Glutamatergic neuron (in vitro differentiated cells): ENCODE results near the gene RGMB. TPM values are rescaled to one million over a fixed set of nuclear protein-coding genes. Genes with fewer than 3 reads are reported as not detected.

Experiments
- DNase-seq: peaks from one replicate; pipeline ENCODE4 v3.0.0; 2022
- H3K27ac Mint-ChIP-seq: one replicate; pipeline ENCODE4 v1.8.0; 2020; ENCODE audit warnings: mild to moderate bottlenecking, mixed read lengths, inconsistent platforms; ENCODE audit not compliant: unreplicated experiment
- H3K27me3 Mint-ChIP-seq: one replicate; pipeline ENCODE4 v1.8.0; 2020; ENCODE audit warnings: mild to moderate bottlenecking, moderate library complexity, mixed read lengths, inconsistent platforms; ENCODE audit not compliant: unreplicated experiment
- H3K36me3 Mint-ChIP-seq: one replicate; pipeline ENCODE4 v1.8.0; 2020; ENCODE audit warnings: mild to moderate bottlenecking, mixed read lengths, inconsistent platforms; ENCODE audit not compliant: unreplicated experiment
- H3K4me1 Mint-ChIP-seq: one replicate; pipeline ENCODE4 v1.8.0; 2020; ENCODE audit warnings: mild to moderate bottlenecking, low read depth, mixed read lengths, inconsistent platforms; ENCODE audit not compliant: unreplicated experiment
- H3K4me3 Mint-ChIP-seq: one replicate; pipeline ENCODE4 v1.8.0; 2020; ENCODE audit warnings: mild to moderate bottlenecking, mixed read lengths, inconsistent platforms; ENCODE audit not compliant: unreplicated experiment
- H3K9me3 Mint-ChIP-seq: one replicate; pipeline ENCODE4 v1.8.0; 2020; ENCODE audit warnings: mild to moderate bottlenecking, moderate library complexity, mixed read lengths, inconsistent platforms; ENCODE audit not compliant: unreplicated experiment
- total RNA-seq: library from RNA; stranded (reverse); fragmentation: NEBNext Ultra II Directional; extraction: Animal tissue kit (Norgen Biotek cat#: 25700); gene quantifications from one replicate; pipeline ENCODE4 v1.2.1, GENCODE V29; 2021; ENCODE audit not compliant: unreplicated experiment
- TF ChIP-seq, protein P1 (sequence below): fragments of 200-600 bp; sonication (generic); IDR thresholded peaks from one replicate; pipeline ENCODE4 v1.5.0; 2021; ENCODE audit not compliant: partially characterized antibody, unreplicated experiment

The RGMB gene
- total RNA-seq, 1 donor from 2014 or later = 95.9 TPM

DNA sequence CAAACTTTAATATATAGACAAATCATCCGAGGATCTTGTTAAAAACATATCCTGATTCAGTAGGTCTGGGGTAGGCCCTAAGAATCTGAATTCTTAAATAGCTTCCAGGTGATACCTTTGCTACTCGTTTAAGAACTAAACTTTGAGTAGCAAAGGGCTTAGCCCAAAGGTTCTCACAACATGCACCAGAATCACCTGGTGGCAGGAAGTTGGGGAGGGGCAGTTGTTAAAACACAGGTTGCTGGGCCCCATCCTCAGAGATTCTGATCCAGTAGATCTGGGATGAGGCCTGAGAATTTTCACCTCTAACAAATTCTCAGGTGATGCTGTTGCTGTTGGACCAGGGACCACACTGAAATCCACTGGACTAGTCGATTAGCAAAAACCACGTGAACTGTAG is 20.0 kb upstream of the RGMB start:
- TF ChIP-seq, protein P1, sequence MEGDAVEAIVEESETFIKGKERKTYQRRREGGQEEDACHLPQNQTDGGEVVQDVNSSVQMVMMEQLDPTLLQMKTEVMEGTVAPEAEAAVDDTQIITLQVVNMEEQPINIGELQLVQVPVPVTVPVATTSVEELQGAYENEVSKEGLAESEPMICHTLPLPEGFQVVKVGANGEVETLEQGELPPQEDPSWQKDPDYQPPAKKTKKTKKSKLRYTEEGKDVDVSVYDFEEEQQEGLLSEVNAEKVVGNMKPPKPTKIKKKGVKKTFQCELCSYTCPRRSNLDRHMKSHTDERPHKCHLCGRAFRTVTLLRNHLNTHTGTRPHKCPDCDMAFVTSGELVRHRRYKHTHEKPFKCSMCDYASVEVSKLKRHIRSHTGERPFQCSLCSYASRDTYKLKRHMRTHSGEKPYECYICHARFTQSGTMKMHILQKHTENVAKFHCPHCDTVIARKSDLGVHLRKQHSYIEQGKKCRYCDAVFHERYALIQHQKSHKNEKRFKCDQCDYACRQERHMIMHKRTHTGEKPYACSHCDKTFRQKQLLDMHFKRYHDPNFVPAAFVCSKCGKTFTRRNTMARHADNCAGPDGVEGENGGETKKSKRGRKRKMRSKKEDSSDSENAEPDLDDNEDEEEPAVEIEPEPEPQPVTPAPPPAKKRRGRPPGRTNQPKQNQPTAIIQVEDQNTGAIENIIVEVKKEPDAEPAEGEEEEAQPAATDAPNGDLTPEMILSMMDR = no peak

DNA sequence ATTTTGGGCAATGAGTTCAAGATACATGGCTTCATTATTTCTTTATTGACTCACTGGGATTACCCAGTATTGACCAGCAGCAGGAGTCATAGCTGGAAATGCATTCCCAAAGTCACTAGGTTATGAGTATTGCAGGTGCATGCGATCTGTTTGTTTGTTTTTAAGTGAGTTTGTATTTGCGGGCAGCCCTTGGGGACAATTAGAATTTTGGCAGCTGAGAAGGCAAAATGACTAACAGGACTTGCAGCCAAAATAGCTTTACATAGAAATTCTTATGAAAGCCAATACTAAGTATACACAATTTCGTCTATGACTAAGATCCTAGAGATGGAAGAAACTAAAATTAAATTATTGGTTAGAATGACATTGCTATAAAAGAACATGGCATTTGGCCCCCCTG is 18.1 kb upstream of the RGMB start:
- peaks cover 4% of the 10 kb centered on the region for H3K36me3 Mint-ChIP-seq
- no peak overlapping the region for H3K4me3 Mint-ChIP-seq
- no peaks in the 10 kb centered on the region for H3K9me3 Mint-ChIP-seq
- H3K4me1 Mint-ChIP-seq = no peaks in the 10 kb centered on the region
- H3K27ac Mint-ChIP-seq = no peak overlapping the region
- no peak for DNase-seq
- TF ChIP-seq, protein P1 = no peak
- peaks cover 1% of the 10 kb centered on the region for H3K27me3 Mint-ChIP-seq

More for the DNA sequence above, 20.0 kb upstream of the RGMB start:
- no peak for DNase-seq
- peaks cover 1% of the 10 kb centered on the region for H3K27me3 Mint-ChIP-seq
- H3K4me1 Mint-ChIP-seq = no peaks in the 10 kb centered on the region
- H3K4me3 Mint-ChIP-seq = no peak overlapping the region
- peaks cover 3% of the 10 kb centered on the region for H3K9me3 Mint-ChIP-seq
- H3K36me3 Mint-ChIP-seq = peaks cover 4% of the 10 kb centered on the region
- no peak overlapping the region for H3K27ac Mint-ChIP-seq

DNA sequence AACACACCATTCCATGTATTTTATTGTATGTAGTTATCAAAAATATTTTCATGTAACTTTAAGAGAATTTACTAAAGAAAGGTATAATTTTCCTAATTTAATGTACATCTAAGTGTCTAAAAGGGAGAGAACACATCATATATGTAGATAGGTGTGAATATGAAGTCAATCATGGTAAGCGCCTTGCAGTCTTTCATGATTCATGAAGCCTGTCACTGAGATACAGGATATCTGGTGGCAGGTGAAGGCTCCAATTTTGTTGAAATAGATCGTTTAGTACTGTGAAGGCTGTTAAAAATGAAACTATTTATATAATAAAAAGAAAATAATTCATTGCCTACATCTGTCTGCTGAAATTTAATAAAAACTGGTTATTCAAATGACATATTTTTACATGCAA is 15.5 kb upstream of the RGMB start:
- Mint-ChIP-seq H3K27ac (no peak overlapping the region), H3K4me3 (no peak overlapping the region), H3K9me3 (no peaks in the 10 kb centered on the region), H3K4me1 (no peaks in the 10 kb centered on the region), H3K27me3 (peaks cover 1% of the 10 kb centered on the region), H3K36me3 (peaks cover 4% of the 10 kb centered on the region)
- TF ChIP-seq, protein P1 = no peak
- DNase-seq = no peak

DNA sequence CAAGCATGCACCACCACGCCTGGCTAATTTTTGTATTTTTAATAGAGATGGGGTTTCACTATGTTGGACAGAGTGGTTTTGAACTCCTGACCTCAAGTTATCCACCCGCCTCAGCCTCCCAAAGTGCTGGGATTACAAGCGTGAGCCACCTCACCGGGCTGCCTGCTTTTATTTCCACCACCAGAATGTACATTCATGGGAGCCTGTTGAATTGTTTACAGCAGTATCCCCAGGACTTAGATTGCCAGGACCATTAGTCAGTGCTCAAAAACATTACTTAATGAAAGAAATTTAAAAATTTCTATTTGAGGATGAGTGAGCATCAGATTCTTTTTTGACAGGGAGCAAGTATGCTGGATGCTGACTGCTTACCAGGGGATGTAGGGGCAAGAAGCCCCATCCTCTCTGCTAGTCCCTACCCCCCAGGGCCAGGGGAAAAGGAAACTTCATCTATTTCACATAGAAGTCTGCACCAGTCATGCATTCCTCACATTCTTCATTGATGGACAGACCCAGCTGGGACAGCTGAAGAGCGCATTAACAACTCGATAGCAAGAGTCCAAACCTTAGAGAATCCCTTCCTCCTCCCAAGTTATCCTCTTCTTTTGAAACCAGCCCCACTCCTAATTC is 10.3 kb upstream of the RGMB start:
- no peaks in the 10 kb centered on the region for H3K36me3 Mint-ChIP-seq
- H3K27ac Mint-ChIP-seq = no peak overlapping the region
- H3K4me3 Mint-ChIP-seq = no peak overlapping the region
- no peaks in the 10 kb centered on the region for H3K27me3 Mint-ChIP-seq
- H3K9me3 Mint-ChIP-seq = peaks cover 8% of the 10 kb centered on the region
- H3K4me1 Mint-ChIP-seq = peaks cover 2% of the 10 kb centered on the region
- TF ChIP-seq, protein P1 = no peak
- no peak for DNase-seq

DNA sequence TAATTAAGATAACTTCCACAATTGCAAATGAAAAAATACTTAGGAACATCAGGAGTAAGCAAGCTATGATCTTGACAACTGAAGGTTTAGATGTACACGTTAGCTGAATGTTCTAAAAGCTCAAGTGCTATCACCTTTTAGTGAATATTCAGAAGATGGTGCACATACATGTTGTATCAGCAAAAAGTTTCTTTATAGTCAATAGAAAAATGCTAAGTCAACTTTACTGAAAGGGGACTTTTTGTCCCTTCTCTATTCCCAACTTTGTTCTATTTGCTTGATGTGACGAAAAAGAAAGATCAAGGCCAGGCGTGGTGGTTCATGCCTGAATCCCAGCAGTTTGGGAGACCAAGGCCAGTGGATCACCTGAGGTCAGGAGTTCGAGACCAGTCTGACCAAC is 7.6 kb upstream of the RGMB start:
- Mint-ChIP-seq H3K36me3 (no peaks in the 10 kb centered on the region), H3K27me3 (peaks cover 9% of the 10 kb centered on the region), H3K4me1 (peaks cover 4% of the 10 kb centered on the region), H3K9me3 (peaks cover 17% of the 10 kb centered on the region), H3K4me3 (no peak overlapping the region), H3K27ac (no peak overlapping the region)
- DNase-seq = no peak
- TF ChIP-seq, protein P1 = no peak
